Left ventricle myocardium superior (tissue), 1 donor: Measurements from ENCODE around the gene TEX29. TPM values are rescaled to one million over a fixed set of nuclear protein-coding genes. Genes with fewer than 3 reads are reported as not detected.

ENCODE experiments used
- ATAC-seq: fragments of 200-7000 bp; cut with Tn5 transposase; one replicate; pipeline ENCODE4 v1.9.1; 2020; ENCODE audit warnings: mild to moderate bottlenecking, moderate library complexity
- DNase-seq: peaks from one replicate; pipeline ENCODE4 v3.0.0-alpha.2; 2020
- intact Hi-C: fragments of 100-400 bp; cut with micrococcal nuclease; formaldehyde crosslinking; loops from one replicate; pipeline ENCODE4 v1.11.0; 2022
- total RNA-seq: library from RNA; stranded (reverse); fragmentation: NEBNext Ultra II Directional; extraction: Animal tissue kit (Norgen Biotek cat#: 25700); gene quantifications from one replicate; pipeline ENCODE4 v1.2.1, GENCODE V29; 2021
- donor health status: DM: no; HTN: yes; CAD: no; lungs with severe emphysema.

TEX29 gene
- total RNA-seq, 1 donor from 2014 or later = 0.32 TPM

GRCh38 chr13:111287201-111287600, 33.2 kb upstream of the TEX29 start:
- DNase-seq (no peak), ATAC-seq (no peak)
- intact Hi-C loops = no loop called here

- ATAC-seq = no peak
- no peak for DNase-seq
- intact Hi-C loops = no loop called here
Observed at GRCh38 chr13:111288276-111288675, 32.2 kb upstream of the TEX29 start.

GRCh38 chr13:111289251-111289650, 31.2 kb upstream of the TEX29 start:
- intact Hi-C loops = no loop called here
- no peak for DNase-seq
- ATAC-seq = no peak

- ATAC-seq (no peak), DNase-seq (no peak)
- intact Hi-C loops = no loop called here
Observed at GRCh38 chr13:111291908-111292307, 28.5 kb upstream of the TEX29 start.

GRCh38 chr13:111292710-111293485, 27.5 kb upstream of the TEX29 start:
- DNase-seq (no peak), ATAC-seq (no peak)
- intact Hi-C loops = no loop called here

GRCh38 chr13:111295886-111296285, 24.6 kb upstream of the TEX29 start:
- ATAC-seq (no peak), DNase-seq (no peak)
- intact Hi-C loops = no loop called here

GRCh38 chr13:111296417-111296816, 24.0 kb upstream of the TEX29 start:
- no peak for DNase-seq
- ATAC-seq = no peak
- intact Hi-C loops = no loop called here

GRCh38 chr13:111298214-111298975, 22.0 kb upstream of the TEX29 start:
- intact Hi-C loops = no loop called here
- no peak for DNase-seq
- peak; percentile 26 for ATAC-seq

GRCh38 chr13:111302045-111302726, 18.3 kb upstream of the TEX29 start:
- DNase-seq (no peak), ATAC-seq (peak; percentile 67)
- intact Hi-C loops = no loop called here

- intact Hi-C loops = no loop called here
- ATAC-seq (no peak), DNase-seq (no peak)
Observed at GRCh38 chr13:111303559-111303958, 16.9 kb upstream of the TEX29 start.

- intact Hi-C loops = no loop called here
- ATAC-seq = no peak
- DNase-seq = no peak
Observed at GRCh38 chr13:111304041-111304544, 16.3 kb upstream of the TEX29 start.

GRCh38 chr13:111304603-111305289, 15.7 kb upstream of the TEX29 start:
- ATAC-seq (no peak), DNase-seq (no peak)

GRCh38 chr13:111312944-111313590, 7.4 kb upstream of the TEX29 start:
- DNase-seq = no peak
- intact Hi-C loops = no loop called here
- no peak for ATAC-seq

More at GRCh38 chr13:111304603-111305289, 15.7 kb upstream of the TEX29 start:
- intact Hi-C loops = no loop called here

GRCh38 chr13:111313911-111314425, 6.5 kb upstream of the TEX29 start:
- ATAC-seq = no peak
- no peak for DNase-seq
- intact Hi-C loops = no loop called here

GRCh38 chr13:111314852-111315251, 5.6 kb upstream of the TEX29 start:
- intact Hi-C loops = no loop called here
- ATAC-seq = no peak
- no peak for DNase-seq

- DNase-seq (no peak), ATAC-seq (no peak)
Observed at GRCh38 chr13:111315347-111315995, 5.0 kb upstream of the TEX29 start.

GRCh38 chr13:111316161-111316730, 4.2 kb upstream of the TEX29 start:
- ATAC-seq (no peak), DNase-seq (no peak)
- intact Hi-C loops = no loop called here

More at GRCh38 chr13:111315347-111315995, 5.0 kb upstream of the TEX29 start:
- intact Hi-C loops = no loop called here

GRCh38 chr13:111317042-111317550, 3.3 kb upstream of the TEX29 start:
- intact Hi-C loops = no loop called here
- DNase-seq (no peak), ATAC-seq (no peak)
